Prostate gland (tissue), 2 donors: ENCODE results near the gene BOK. TPM values are rescaled to one million over a fixed set of nuclear protein-coding genes. Genes with fewer than 3 reads are reported as not detected.
"Not testable (repeated sequence)": the region's sequence is repeated elsewhere in the genome, so short reads cannot be mapped to it uniquely, and the experiment has no call there.

ENCODE experiments used
- DNase-seq: peaks from one replicate; pipeline ENCODE4 v3.0.0-alpha.2; 2019; ENCODE audit warnings: low spot score
- H3K27ac ChIP-seq, 2 donors: fragments of 200-600 bp; sonication (generic); 2 replicates each; pipeline ENCODE4 v1.5.1; 2017 to 2019
- H3K27me3 ChIP-seq: fragments of 200-600 bp; sonication (generic); replicated peaks from 2 replicates; pipeline ENCODE4 v1.5.1; 2019; ENCODE audit not compliant: insufficient read depth
- H3K36me3 ChIP-seq, 2 donors: fragments of 200-600 bp; sonication (generic); 1 replicate in 1 of 2; 2 replicates in 1 of 2; pipeline versions ENCODE4 v1.5.1 to v1.8.1; 2017 to 2019
- H3K4me1 ChIP-seq: fragments of 200-600 bp; sonication (generic); replicated peaks from 2 replicates; pipeline ENCODE4 v1.5.1; 2019
- H3K4me3 ChIP-seq, 2 donors: fragments of 200-600 bp; sonication (generic); 2 replicates each; pipeline ENCODE4 v1.5.1; 2017 to 2019
- H3K9me3 ChIP-seq: fragments of 200-600 bp; sonication (generic); 2 replicates; pipeline ENCODE4 v1.5.1; 2017
- POLR2A ChIP-seq: fragments of 450-650 bp; IDR thresholded peaks from one replicate; pipeline ENCODE4 v1.6.1; 2016; ENCODE audit warnings: antibody characterized with exemption, mild to moderate bottlenecking
- POLR2AphosphoS5 ChIP-seq: sonication (generic); formaldehyde crosslinking; IDR thresholded peaks from one replicate; pipeline ENCODE4 v1.6.1; 2017; ENCODE audit warnings: antibody characterized with exemption
- WGBS: methylation state at CpG from one replicate; pipeline ENCODE4 v1.1.5; 2018; 5-methylcytosine and 5-hydroxymethylcytosine counted together
- intact Hi-C: fragments of 100-400 bp; cut with DNase I; formaldehyde crosslinking; loops from one replicate; pipeline ENCODE4 v1.14.2; 2022
- total RNA-seq, 2 donors: library from RNA; depleted of rRNA; stranded (reverse); fragments of >200 nt; gene quantifications; one replicate each; pipeline ENCODE4 v1.1.0, GENCODE V29; 2016
- TF ChIP-seq, protein P1 (sequence below), 4 experiments: fragments of 200-600 bp in 2 of 4; fragments of 450-650 bp in 2 of 4; sonication (generic) in 2 of 4; IDR thresholded peaks; 1 replicate in 3 of 4; 2 replicates in 1 of 4; pipeline ENCODE4 v1.5.1; 2016 to 2019; ENCODE audit warnings: antibody characterized with exemption in 4 of 4, mild to moderate bottlenecking in 2 of 4, moderate library complexity in 2 of 4

BOK gene
- total RNA-seq, 2 donors from 2014 or later, result 58.3 to 91.6 TPM

DNA sequence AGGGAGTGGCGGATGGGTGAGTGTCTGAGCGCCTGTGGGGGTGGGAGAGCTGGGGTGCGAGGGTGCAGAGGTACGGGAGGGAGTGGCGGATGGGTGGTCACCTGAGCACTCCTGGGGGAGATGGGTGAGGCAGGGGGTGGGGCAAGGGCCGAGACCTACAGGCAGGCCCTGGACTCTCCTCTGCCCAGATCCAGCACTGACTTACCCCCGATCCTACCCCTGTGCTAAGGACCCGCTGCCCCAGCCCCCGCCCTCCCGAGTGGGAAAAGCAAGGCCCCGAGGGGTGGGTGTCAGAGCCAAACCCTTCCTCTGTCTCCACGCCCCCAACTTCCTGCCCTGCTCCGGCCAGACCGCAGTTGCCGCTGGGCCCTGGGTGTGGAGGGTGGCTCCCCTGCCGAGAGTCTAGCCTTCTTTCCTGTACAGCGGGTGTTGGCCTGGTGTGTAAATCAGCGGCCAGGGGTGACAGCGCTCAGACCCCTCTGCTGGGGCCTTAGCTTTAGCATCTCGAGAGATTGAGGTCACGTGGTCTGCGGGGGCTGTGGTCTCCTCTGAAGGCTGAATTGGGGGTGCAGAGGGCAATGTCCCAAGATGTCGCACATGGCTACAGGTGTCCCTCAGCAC is 12.5 kb downstream of the BOK start:
- WGBS, result 82% methylated on average over 23 of the region's 23 CpGs
- no peak overlapping the region for H3K4me3 ChIP-seq
- no peaks in the 10 kb centered on the region for H3K27me3 ChIP-seq
- H3K27ac ChIP-seq, result no peak overlapping the region
- H3K4me1 ChIP-seq, result no peaks in the 10 kb centered on the region
- H3K36me3 ChIP-seq, result no peaks in the 10 kb centered on the region
- TF ChIP-seq POLR2AphosphoS5, result no peak
- no peak for TF ChIP-seq POLR2A
- TF ChIP-seq, protein P1, sequence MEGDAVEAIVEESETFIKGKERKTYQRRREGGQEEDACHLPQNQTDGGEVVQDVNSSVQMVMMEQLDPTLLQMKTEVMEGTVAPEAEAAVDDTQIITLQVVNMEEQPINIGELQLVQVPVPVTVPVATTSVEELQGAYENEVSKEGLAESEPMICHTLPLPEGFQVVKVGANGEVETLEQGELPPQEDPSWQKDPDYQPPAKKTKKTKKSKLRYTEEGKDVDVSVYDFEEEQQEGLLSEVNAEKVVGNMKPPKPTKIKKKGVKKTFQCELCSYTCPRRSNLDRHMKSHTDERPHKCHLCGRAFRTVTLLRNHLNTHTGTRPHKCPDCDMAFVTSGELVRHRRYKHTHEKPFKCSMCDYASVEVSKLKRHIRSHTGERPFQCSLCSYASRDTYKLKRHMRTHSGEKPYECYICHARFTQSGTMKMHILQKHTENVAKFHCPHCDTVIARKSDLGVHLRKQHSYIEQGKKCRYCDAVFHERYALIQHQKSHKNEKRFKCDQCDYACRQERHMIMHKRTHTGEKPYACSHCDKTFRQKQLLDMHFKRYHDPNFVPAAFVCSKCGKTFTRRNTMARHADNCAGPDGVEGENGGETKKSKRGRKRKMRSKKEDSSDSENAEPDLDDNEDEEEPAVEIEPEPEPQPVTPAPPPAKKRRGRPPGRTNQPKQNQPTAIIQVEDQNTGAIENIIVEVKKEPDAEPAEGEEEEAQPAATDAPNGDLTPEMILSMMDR (IDR thresholded peaks at IDR 0.05), result no peak
- no peak for DNase-seq
- intact Hi-C loops, result no loop called here
- no peaks in the 10 kb centered on the region for H3K9me3 ChIP-seq

DNA sequence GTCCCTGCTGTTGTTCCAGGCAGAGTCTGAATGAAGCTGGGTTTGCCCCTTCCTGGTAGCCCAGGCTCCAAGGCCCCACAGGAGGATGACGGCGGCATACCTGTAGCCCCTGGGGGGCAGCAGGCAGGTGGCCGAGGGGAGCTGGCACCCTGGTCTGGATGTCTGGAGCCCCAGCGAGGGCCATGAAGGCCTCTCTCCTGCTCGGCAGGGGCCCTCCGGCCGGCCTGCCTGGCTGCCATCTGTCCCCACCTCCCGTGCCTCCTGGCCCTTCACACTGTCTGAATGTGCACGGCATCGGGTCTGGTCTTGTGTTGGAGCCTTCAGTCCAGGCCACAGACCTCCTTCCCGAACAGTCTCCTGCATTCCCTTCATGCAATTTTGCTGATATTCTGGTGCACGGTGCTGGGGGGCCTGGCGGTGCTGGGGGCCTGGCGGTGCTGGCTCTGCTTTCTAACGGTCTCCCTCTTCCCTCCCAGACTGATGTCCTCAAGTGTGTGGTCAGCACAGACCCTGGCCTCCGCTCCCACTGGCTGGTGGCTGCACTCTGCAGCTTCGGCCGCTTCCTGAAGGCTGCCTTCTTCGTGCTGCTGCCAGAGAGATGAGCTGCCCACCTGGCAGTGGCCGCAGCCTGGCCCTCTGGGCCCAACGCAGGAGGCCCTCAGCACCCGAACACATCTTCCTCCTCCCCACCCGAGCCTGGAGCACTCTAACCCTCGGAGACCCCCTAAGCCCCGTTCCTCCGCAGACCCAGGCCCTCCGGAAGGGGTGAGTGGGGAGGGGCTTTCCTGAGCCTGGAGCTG is 13.5 kb downstream of the BOK start:
- TF ChIP-seq POLR2AphosphoS5 (no peak), POLR2A (no peak)
- TF ChIP-seq, protein P1 (IDR thresholded peaks at IDR 0.05), result no peak
- 84% methylated on average over 27 of the region's 27 CpGs for WGBS
- no peaks in the 10 kb centered on the region for H3K4me1 ChIP-seq
- DNase-seq, result no peak
- H3K36me3 ChIP-seq, result no peaks in the 10 kb centered on the region
- H3K4me3 ChIP-seq, result no peak overlapping the region
- intact Hi-C loops, result no loop called here
- no peak overlapping the region for H3K27ac ChIP-seq
- H3K9me3 ChIP-seq, result no peaks in the 10 kb centered on the region
- H3K27me3 ChIP-seq, result no peaks in the 10 kb centered on the region

DNA sequence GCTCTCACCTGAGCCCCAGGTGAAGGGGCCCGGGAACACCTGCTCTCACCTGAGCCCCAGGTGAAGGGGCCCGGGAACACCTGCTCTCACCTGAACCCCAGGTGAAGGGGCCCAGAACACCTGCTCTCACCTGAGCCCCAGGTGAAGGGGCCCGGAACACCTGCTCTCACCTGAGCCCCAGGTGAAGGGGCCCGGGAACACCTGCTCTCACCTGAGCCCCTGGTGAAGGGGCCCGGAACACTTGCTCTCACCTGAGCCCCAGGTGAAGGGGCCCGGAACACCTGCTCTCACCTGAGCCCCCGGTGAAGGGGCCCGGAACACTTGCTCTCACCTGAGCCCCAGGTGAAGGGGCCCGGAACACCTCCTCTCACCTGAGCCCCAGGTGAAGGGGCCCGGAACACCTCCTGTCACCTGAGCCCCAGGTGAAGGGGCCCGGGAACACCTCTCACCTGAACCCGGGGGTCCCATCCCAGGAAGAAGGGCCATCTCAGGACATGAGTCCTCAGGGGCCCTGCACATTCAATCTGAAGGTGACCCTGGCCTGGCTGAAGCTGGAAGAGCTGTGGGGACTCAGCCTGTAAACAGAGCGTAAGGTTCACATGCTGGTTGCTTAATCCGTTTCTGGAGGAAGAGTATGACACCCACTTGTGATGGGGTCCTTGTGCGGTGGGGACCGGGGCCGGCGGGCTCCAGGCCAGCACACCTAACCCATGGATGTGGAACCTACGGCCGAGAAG is 14.5 kb downstream of the BOK start:
- 96% methylated on average over 20 of the region's 20 CpGs for WGBS
- DNase-seq, H3K9me3 ChIP-seq, H3K4me1 ChIP-seq, H3K27ac ChIP-seq, intact Hi-C loops, H3K27me3 ChIP-seq, H3K4me3 ChIP-seq, H3K36me3 ChIP-seq: not testable (repeated sequence)

DNA sequence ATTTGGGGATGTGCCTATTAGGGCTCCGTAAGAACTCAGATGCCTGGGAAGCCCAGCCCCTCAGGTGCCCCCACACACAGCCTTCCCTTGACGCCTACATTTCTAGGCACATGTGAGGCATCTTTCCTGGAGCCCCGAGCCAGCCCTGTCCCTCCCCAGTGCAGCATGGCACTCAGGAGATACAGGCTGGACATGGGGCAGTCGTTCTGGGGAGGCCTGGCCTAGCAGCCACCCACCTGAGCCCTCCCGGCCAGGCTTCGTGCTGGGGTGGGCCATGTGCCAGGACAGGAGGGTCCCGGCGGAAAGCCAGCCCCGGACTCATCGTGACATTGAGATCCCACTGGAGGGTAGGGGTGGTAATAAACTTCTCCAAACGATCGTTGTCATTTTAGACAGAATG is 15.2 kb downstream of the BOK start:
- no peak for DNase-seq

More for the DNA sequence above, 15.2 kb downstream of the BOK start:
- Histone ChIP-seq H3K27me3 (no peaks in the 10 kb centered on the region), H3K36me3 (no peaks in the 10 kb centered on the region), H3K4me3 (no peak overlapping the region), H3K27ac (no peak overlapping the region), H3K9me3 (no peaks in the 10 kb centered on the region), H3K4me1 (no peaks in the 10 kb centered on the region)
- TF ChIP-seq POLR2AphosphoS5, result no peak
- TF ChIP-seq POLR2A, result no peak
- TF ChIP-seq, protein P1 (IDR thresholded peaks at IDR 0.05), result no peak
- 82% methylated on average over 12 of the region's 12 CpGs for WGBS
- intact Hi-C loops, result no loop called here
